Osteocyte (in vitro differentiated cells): Measurements from ENCODE around the gene FOXK2. TPM values are rescaled to one million over a fixed set of nuclear protein-coding genes. Genes with fewer than 3 reads are reported as not detected.

Source experiments
- DNase-seq: peaks from one replicate; pipeline ENCODE4 v3.0.0; 2021; ENCODE audit warnings: mixed read lengths; ENCODE audit not compliant: unreplicated experiment; ENCODE audit errors: extremely low spot score
- H3K27ac Mint-ChIP-seq: one replicate; pipeline ENCODE4 v1.8.0; 2021; ENCODE audit warnings: mild to moderate bottlenecking, mixed read lengths; ENCODE audit not compliant: unreplicated experiment
- H3K27me3 Mint-ChIP-seq: one replicate; pipeline ENCODE4 v1.8.0; 2021; ENCODE audit warnings: mixed read lengths; ENCODE audit not compliant: unreplicated experiment
- H3K36me3 Mint-ChIP-seq: one replicate; pipeline ENCODE4 v1.8.0; 2021; ENCODE audit warnings: mixed read lengths; ENCODE audit not compliant: unreplicated experiment
- H3K4me1 Mint-ChIP-seq: one replicate; pipeline ENCODE4 v1.8.0; 2021; ENCODE audit warnings: mixed read lengths; ENCODE audit not compliant: unreplicated experiment
- H3K4me3 Mint-ChIP-seq: one replicate; pipeline ENCODE4 v1.8.0; 2021; ENCODE audit warnings: mild to moderate bottlenecking, moderate library complexity, mixed read lengths; ENCODE audit not compliant: unreplicated experiment
- H3K9me3 Mint-ChIP-seq: one replicate; pipeline ENCODE4 v1.8.0; 2021; ENCODE audit warnings: mixed read lengths; ENCODE audit not compliant: unreplicated experiment
- total RNA-seq: library from RNA; stranded (reverse); gene quantifications from 2 replicates; pipeline ENCODE4 v1.2.1, GENCODE V29; 2021
- TF ChIP-seq, protein P1 (sequence below): fragments of 200-600 bp; sonication (generic); IDR thresholded peaks from 2 replicates; pipeline ENCODE4 v1.5.0; 2021; ENCODE audit warnings: antibody characterized with exemption, mild to moderate bottlenecking, moderate library complexity

The FOXK2 gene
- total RNA-seq, 1 donor from 2014 or later, result 65.1 TPM

- Mint-ChIP-seq H3K27ac (peak overlapping the region; percentile 50), H3K4me1 (peaks cover 27% of the 10 kb centered on the region), H3K27me3 (no peaks in the 10 kb centered on the region), H3K36me3 (peaks cover 11% of the 10 kb centered on the region), H3K4me3 (peak overlapping the region; percentile 80), H3K9me3 (no peaks in the 10 kb centered on the region)
- no peak for DNase-seq
- TF ChIP-seq, protein P1, sequence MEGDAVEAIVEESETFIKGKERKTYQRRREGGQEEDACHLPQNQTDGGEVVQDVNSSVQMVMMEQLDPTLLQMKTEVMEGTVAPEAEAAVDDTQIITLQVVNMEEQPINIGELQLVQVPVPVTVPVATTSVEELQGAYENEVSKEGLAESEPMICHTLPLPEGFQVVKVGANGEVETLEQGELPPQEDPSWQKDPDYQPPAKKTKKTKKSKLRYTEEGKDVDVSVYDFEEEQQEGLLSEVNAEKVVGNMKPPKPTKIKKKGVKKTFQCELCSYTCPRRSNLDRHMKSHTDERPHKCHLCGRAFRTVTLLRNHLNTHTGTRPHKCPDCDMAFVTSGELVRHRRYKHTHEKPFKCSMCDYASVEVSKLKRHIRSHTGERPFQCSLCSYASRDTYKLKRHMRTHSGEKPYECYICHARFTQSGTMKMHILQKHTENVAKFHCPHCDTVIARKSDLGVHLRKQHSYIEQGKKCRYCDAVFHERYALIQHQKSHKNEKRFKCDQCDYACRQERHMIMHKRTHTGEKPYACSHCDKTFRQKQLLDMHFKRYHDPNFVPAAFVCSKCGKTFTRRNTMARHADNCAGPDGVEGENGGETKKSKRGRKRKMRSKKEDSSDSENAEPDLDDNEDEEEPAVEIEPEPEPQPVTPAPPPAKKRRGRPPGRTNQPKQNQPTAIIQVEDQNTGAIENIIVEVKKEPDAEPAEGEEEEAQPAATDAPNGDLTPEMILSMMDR, result no peak
Observed at GRCh38 chr17:82594571-82594970, 75.0 kb downstream of the FOXK2 start.

DNA sequence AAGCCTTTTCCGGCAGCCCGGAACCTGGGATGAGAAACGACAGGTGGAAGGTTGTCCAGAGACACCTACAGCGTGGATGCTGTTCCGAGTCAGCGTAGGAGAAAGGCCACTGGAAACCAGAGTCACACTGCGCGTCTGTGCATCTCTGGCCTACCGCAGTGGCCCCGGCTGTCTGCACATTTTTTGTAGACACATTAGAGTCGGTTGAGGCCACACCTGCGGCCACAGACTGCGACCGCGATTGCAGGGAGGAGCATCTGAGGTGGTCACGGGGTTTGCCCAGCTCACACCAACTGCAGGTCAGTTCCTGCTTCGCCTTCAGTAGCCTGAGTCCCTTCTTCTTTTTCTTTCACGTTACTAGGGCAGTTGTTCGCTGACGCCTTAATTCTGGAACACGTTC is 76.4 kb downstream of the FOXK2 start:
- Mint-ChIP-seq H3K36me3 (peaks cover 11% of the 10 kb centered on the region), H3K4me1 (peaks cover 27% of the 10 kb centered on the region), H3K27me3 (no peaks in the 10 kb centered on the region), H3K9me3 (no peaks in the 10 kb centered on the region), H3K4me3 (no peak overlapping the region), H3K27ac (no peak overlapping the region)
- TF ChIP-seq, protein P1, result no peak
- no peak for DNase-seq

GRCh38 chr17:82596296-82596695 is 76.8 kb downstream of the FOXK2 start:
- no peak overlapping the region for H3K4me3 Mint-ChIP-seq
- H3K9me3 Mint-ChIP-seq, result no peaks in the 10 kb centered on the region
- TF ChIP-seq, protein P1, result no peak
- no peak for DNase-seq
- H3K27me3 Mint-ChIP-seq, result no peaks in the 10 kb centered on the region
- H3K36me3 Mint-ChIP-seq, result peaks cover 11% of the 10 kb centered on the region
- no peak overlapping the region for H3K27ac Mint-ChIP-seq
- peaks cover 27% of the 10 kb centered on the region for H3K4me1 Mint-ChIP-seq

- Mint-ChIP-seq H3K27me3 (no peaks in the 10 kb centered on the region), H3K4me3 (no peak overlapping the region), H3K36me3 (peaks cover 12% of the 10 kb centered on the region), H3K4me1 (peaks cover 27% of the 10 kb centered on the region), H3K27ac (no peak overlapping the region), H3K9me3 (no peaks in the 10 kb centered on the region)
- TF ChIP-seq, protein P1, result no peak
- no peak for DNase-seq
Observed at GRCh38 chr17:82596837-82597672, 77.5 kb downstream of the FOXK2 start.

DNA sequence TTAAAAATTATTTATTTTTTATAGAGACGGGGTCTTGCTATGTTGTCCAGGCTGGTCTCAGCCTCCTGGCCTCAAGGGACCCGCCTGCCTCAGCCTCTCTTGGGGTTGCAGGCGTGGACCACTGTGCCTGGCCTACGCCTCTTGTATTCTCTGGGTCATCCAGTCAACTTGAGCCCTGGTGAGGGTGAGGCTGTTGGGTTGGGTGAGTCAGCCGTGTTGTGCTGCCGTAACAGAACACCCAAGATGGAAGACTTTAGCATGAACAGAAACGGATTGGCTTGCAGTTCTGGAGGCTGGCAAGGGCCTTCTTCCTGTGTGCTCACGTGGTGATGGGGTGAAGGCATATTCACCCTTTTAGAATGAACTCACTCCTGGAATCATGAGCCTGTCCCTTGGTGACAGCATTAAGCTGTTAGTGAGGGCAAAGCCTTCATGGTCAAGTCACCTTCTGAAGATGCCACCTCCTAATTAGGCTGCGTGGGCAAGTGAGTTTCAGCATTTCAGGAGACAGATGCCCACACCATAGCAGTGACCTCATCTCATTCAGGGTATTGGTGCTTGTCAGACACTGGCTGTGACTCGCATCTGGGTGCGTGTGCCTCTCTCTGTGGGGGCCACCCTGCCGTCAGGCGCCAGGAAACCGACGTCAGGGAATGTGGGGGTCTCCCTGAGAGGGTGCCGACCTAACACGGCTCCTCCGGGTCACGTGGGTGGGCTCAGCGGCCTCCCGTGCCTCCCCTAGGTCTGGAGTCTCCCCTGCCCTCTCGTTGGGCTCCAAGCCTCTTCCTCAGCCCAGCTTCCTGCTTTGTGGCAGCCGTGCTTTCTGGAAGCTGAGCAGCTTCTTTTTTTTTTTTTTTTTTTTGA is 79.0 kb downstream of the FOXK2 start:
- no peaks in the 10 kb centered on the region for H3K27me3 Mint-ChIP-seq

More for the DNA sequence above, 79.0 kb downstream of the FOXK2 start:
- peaks cover 13% of the 10 kb centered on the region for H3K4me1 Mint-ChIP-seq
- no peaks in the 10 kb centered on the region for H3K9me3 Mint-ChIP-seq
- no peak for DNase-seq
- H3K36me3 Mint-ChIP-seq, result peaks cover 24% of the 10 kb centered on the region
- TF ChIP-seq, protein P1, result no peak
- no peak overlapping the region for H3K4me3 Mint-ChIP-seq
- H3K27ac Mint-ChIP-seq, result peak overlapping the region; percentile 3
